IMR-90 (cell line): ENCODE results near the gene EIF4A3. TPM values are rescaled to one million over a fixed set of nuclear protein-coding genes. Genes with fewer than 3 reads are reported as not detected.

Source experiments
- ATAC-seq: fragments of 200-7000 bp; cut with Tn5 transposase; 2 replicates; pipeline ENCODE4 v1.9.1; 2020; ENCODE audit warnings: low read depth, mild to moderate bottlenecking, moderate library complexity
- BruUV-seq: library from RNA; stranded (reverse); fragments of 400-500 nt; replicated peaks from 2 replicates; lab custom pipeline; 2021; lab: Mats Ljungman, UMichigan
- CTCF ChIA-PET: fragments of 300-600 bp; formaldehyde crosslinking; extraction: SDS; loops from one replicate; lab custom pipeline; 2021; ENCODE audit warnings: antibody characterized with exemption; lab: Yijun Ruan, JAX
- POLR2A ChIA-PET: fragments of 300-600 bp; sonication (Branson Sonifier 250); formaldehyde crosslinking; loops from one replicate; lab custom pipeline; 2022; ENCODE audit warnings: antibody characterized with exemption; ENCODE audit not compliant: unreplicated experiment; lab: Charles Lee
- DNase-seq: peaks from one replicate; pipeline ENCODE4 v3.0.0; 2013
- H2AFZ ChIP-seq: replicated peaks from 2 replicates; pipeline ENCODE3; 2013; ENCODE audit warnings: low read length, mild to moderate bottlenecking; ENCODE audit not compliant: poor library complexity
- H2AK5ac ChIP-seq: 2 replicates; pipeline ENCODE4 v1.6.1; 2013; ENCODE audit warnings: low read depth, low read length, inconsistent platforms
- H2AK9ac ChIP-seq: replicated peaks from 2 replicates; pipeline ENCODE3; 2013; ENCODE audit warnings: mild to moderate bottlenecking, low read depth, low read length, moderate library complexity; ENCODE audit not compliant: poor library complexity
- H2BK120ac ChIP-seq: 2 replicates; pipeline ENCODE4 v1.6.1; 2013; ENCODE audit warnings: low read depth, low read length, inconsistent platforms
- H2BK15ac ChIP-seq: 3 replicates; pipeline ENCODE4 v1.6.1; 2013; ENCODE audit warnings: low read depth, low read length, inconsistent platforms
- H2BK20ac ChIP-seq: 2 replicates; pipeline ENCODE4 v1.6.1; 2013; ENCODE audit warnings: low read depth, mild to moderate bottlenecking, inconsistent platforms, low read length, moderate library complexity
- H2BK5ac ChIP-seq: 2 replicates; pipeline ENCODE4 v1.6.1; 2013; ENCODE audit warnings: mild to moderate bottlenecking, low read depth, low read length, inconsistent platforms; ENCODE audit not compliant: poor library complexity, severe bottlenecking
- H3K14ac ChIP-seq: replicated peaks from 2 replicates; pipeline ENCODE4 v1.6.1; 2013; ENCODE audit warnings: low read depth, low read length, inconsistent platforms
- H3K18ac ChIP-seq: 2 replicates; pipeline ENCODE4 v1.6.1; 2013; ENCODE audit warnings: low read depth, low read length, control low read depth
- H3K23ac ChIP-seq: 2 replicates; pipeline ENCODE4 v1.6.1; 2013; ENCODE audit warnings: low read depth, low read length, inconsistent platforms
- H3K27ac ChIP-seq: 2 replicates; pipeline ENCODE4 v1.5.1; 2013; ENCODE audit warnings: mild to moderate bottlenecking, control low read depth, low read length; ENCODE audit not compliant: insufficient read depth
- H3K27me3 ChIP-seq: 2 replicates; pipeline ENCODE4 v1.6.1; 2013; ENCODE audit warnings: low read length; ENCODE audit not compliant: control insufficient read depth, insufficient read depth
- H3K36me3 ChIP-seq: 2 replicates; pipeline ENCODE4 v1.6.1; 2013; ENCODE audit warnings: low read length, mixed read lengths; ENCODE audit not compliant: control insufficient read depth, insufficient read depth
- H3K4ac ChIP-seq: 2 replicates; pipeline ENCODE4 v1.6.1; 2013; ENCODE audit warnings: low read depth, low read length, inconsistent platforms
- H3K4me1 ChIP-seq: 2 replicates; pipeline ENCODE4 v1.6.1; 2013; ENCODE audit warnings: low read length, mixed read lengths; ENCODE audit not compliant: control insufficient read depth, insufficient read depth
- H3K4me2 ChIP-seq: 2 replicates; pipeline ENCODE4 v1.6.1; 2013; ENCODE audit warnings: low read depth, mild to moderate bottlenecking, control low read depth, low read length, moderate library complexity
- H3K4me3 ChIP-seq: 2 replicates; pipeline ENCODE4 v1.5.1; 2013; ENCODE audit warnings: low read depth, mild to moderate bottlenecking, control low read depth, low read length, moderate library complexity; ENCODE audit not compliant: insufficient read depth
- H3K56ac ChIP-seq: 2 replicates; pipeline ENCODE4 v1.6.1; 2013; ENCODE audit warnings: low read length, inconsistent platforms; ENCODE audit not compliant: insufficient read depth; ENCODE audit errors: extremely low read depth
- H3K79me1 ChIP-seq, 2 experiments: 2 replicates each; pipeline ENCODE4 v1.6.1; 2013; ENCODE audit warnings: low read length in 2 of 2, inconsistent platforms in 1 of 2, low read depth in 1 of 2
- H3K9ac ChIP-seq: 2 replicates; pipeline ENCODE4 v1.6.1; 2013; ENCODE audit warnings: low read depth, low read length, control low read depth
- H3K9me1 ChIP-seq: 2 replicates; pipeline ENCODE4 v1.6.1; 2013; ENCODE audit warnings: low read length, inconsistent platforms; ENCODE audit not compliant: insufficient read depth
- H3K9me3 ChIP-seq: 2 replicates; pipeline ENCODE4 v1.6.1; 2013; ENCODE audit warnings: low read length; ENCODE audit not compliant: control insufficient read depth, insufficient read depth
- H4K20me1 ChIP-seq: 2 replicates; pipeline ENCODE4 v1.6.1; 2013; ENCODE audit warnings: low read length, inconsistent platforms; ENCODE audit not compliant: insufficient read depth
- H4K5ac ChIP-seq: 2 replicates; pipeline ENCODE4 v1.6.1; 2013; ENCODE audit warnings: mild to moderate bottlenecking, low read depth, low read length, control low read depth
- H4K8ac ChIP-seq, 2 experiments: 2 replicates each; pipeline ENCODE4 v1.6.1; 2013; ENCODE audit warnings: low read depth in 2 of 2, low read length in 2 of 2, control low read depth in 1 of 2, inconsistent platforms in 1 of 2
- H4K91ac ChIP-seq: 2 replicates; pipeline ENCODE4 v1.6.1; 2013; ENCODE audit warnings: low read depth, low read length, inconsistent platforms; ENCODE audit not compliant: insufficient read depth
- BHLHE40 ChIP-seq: fragments of 150-350 bp; IDR thresholded peaks from 2 replicates; pipeline ENCODE4 v1.6.1; 2016; ENCODE audit warnings: mild to moderate bottlenecking, low read depth, low read length
- CEBPB ChIP-seq: IDR thresholded peaks from 2 replicates; pipeline ENCODE4 v1.6.1; 2012; ENCODE audit warnings: low read depth, low read length, improper control_type of control experiment
- CHD1 ChIP-seq: IDR thresholded peaks from 2 replicates; pipeline ENCODE4 v1.6.1; 2012; ENCODE audit warnings: low read depth, low read length, improper control_type of control experiment
- NFE2L2 ChIP-seq: fragments of 150-350 bp; IDR thresholded peaks from 2 replicates; pipeline ENCODE4 v1.6.1; 2016; ENCODE audit warnings: low read depth, mild to moderate bottlenecking, low read length
- RAD21 ChIP-seq: IDR thresholded peaks from 2 replicates; pipeline ENCODE4 v1.6.1; 2012; ENCODE audit warnings: low read length, improper control_type of control experiment
- RCOR1 ChIP-seq: IDR thresholded peaks from 2 replicates; pipeline ENCODE4 v1.6.1; 2012; ENCODE audit warnings: mild to moderate bottlenecking, low read length, improper control_type of control experiment; ENCODE audit not compliant: insufficient replicate concordance
- RFX5 ChIP-seq: IDR thresholded peaks from 2 replicates; pipeline ENCODE4 v1.8.0; 2012; ENCODE audit warnings: low read depth, mild to moderate bottlenecking, low read length, moderate library complexity
- WGBS, 2 experiments: methylation state at CpG; one replicate each; pipeline versions ENCODE4 v1.1.5 to v1.1.7; 2013; ENCODE audit warnings: missing lambda C conversion rate in 2 of 2; ENCODE audit not compliant: insufficient read length in 1 of 2; ENCODE audit errors: extremely low coverage in 2 of 2; 5-methylcytosine and 5-hydroxymethylcytosine counted together
- dilution Hi-C: fragments of 300-500 bp; cut with HindIII; formaldehyde crosslinking; loops from one replicate; pipeline ENCODE4 v1.14.3; 2018; ENCODE audit warnings: low sequenced_read_pairs; ENCODE audit not compliant: unreplicated experiment
- in situ Hi-C: fragments of 300-500 bp; cut with MboI; formaldehyde crosslinking; loops from 3 replicates; pipeline ENCODE4 v1.14.3; 2019; ENCODE audit warnings: low sequenced_read_pairs, inconsistent platforms, mixed read lengths
- intact Hi-C: fragments of 100-400 bp; cut with micrococcal nuclease; formaldehyde crosslinking; loops from 2 replicates; pipeline ENCODE4 v1.10.0; 2022
- polyA plus RNA-seq, 3 experiments: library from polyadenylated mRNA; depleted of rRNA; stranded (reverse); fragments of >200 nt; gene quantifications; 2 replicates each; pipeline ENCODE4 v1.2.3, GENCODE V29; 2012; ENCODE audit warnings: low replicate concordance in 1 of 3
- total RNA-seq: library from RNA; depleted of rRNA; stranded (reverse); fragments of >200 nt; gene quantifications from 2 replicates; pipeline ENCODE4 v1.2.3, GENCODE V29; 2012
- TF ChIP-seq, protein P1 (sequence below): fragments of 150-350 bp; IDR thresholded peaks from 2 replicates; pipeline ENCODE4 v1.6.1; 2016; ENCODE audit warnings: low read depth, mild to moderate bottlenecking, low read length, moderate library complexity, borderline replicate concordance
- TF ChIP-seq, protein P2 (sequence below): fragments of 150-350 bp; IDR thresholded peaks from 2 replicates; pipeline ENCODE4 v1.6.1; 2017; ENCODE audit warnings: mild to moderate bottlenecking, antibody characterized with exemption, low read length, low read depth
- TF ChIP-seq, protein P3 (sequence below): conservative IDR thresholded peaks from 2 replicates; pipeline ENCODE4 v1.5.1; 2012; ENCODE audit warnings: mild to moderate bottlenecking, low read depth, low read length, improper control_type of control experiment

The EIF4A3 gene
- total and polyA plus RNA-seq, 2 of the 4 experiments (the other 2 are of a cell fraction): 85.3 to 97.1 TPM

DNA sequence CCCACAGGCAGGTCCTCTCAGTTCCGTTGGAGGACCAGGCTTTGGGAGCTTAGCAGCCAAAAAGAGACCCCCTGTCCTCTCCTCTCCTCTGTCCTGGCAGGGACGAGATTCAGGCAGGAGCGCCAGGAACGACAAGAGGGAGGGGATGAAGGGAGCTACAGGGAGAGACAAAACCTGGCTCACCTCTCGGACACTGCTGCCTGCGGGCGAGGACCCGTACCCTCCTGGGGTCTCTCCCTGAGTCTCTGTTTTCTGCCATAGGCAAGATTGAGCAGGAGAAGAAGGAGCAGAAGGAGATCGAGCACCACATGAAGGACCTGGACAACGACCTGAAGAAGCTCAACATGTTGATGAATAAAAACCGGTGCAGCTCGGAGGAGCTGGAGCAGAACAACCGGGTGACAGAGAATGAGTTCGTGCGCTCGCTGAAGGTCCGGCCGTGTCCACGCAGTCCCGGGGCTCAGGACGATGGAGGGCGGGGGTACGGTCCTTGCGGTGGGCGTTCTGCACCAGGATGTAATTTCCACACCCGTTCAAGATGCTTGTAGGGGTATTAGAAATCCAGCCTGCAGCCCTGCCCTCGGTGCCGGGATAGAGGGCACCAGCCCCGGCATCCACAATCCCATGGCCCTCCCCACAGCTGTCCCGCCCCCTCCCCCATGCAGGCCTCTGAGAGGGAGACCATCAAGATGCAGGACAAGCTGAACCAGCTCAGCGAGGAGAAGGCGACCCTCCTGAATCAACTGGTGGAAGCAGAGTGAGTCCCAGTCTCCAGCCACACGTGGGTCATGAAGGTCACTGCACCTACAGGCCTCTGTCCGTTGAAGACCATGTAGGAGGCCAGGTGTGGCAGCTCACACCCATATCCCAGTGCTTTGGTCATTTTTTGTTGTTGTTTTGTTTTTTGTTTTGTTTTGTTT lies 59.3 kb downstream of the EIF4A3 start:
- H2BK5ac ChIP-seq: no peak overlapping the region
- no peak overlapping the region for H3K27ac ChIP-seq
- H3K36me3 ChIP-seq: no peaks in the 10 kb centered on the region
- no peaks in the 10 kb centered on the region for H3K9me3 ChIP-seq
- DNase-seq (no peak), ATAC-seq (no peak)
- no peak overlapping the region for H3K23ac ChIP-seq
- 85% methylated on average over 14 of the region's 34 CpGs; no CpG with 5 or more reads in 1 of the 2 experiments for WGBS, 2 experiments
- no peaks in the 10 kb centered on the region for H4K20me1 ChIP-seq
- no peak overlapping the region for H2BK20ac ChIP-seq
- H4K91ac ChIP-seq: no peak overlapping the region
- no peak overlapping the region for H3K4me3 ChIP-seq
- H3K27me3 ChIP-seq: peaks cover 10% of the 10 kb centered on the region
- ChIA-PET CTCF (interaction anchor here (0.9 to 1.7 kb wide), 2 partner anchors 14 to 79 kb away, joined by 3 to 5 read pairs; partner anchors contain the start of gene GAA), POLR2A (interaction anchor here (1.0 kb wide), 1 partner anchor 14 kb away, joined by 3 read pairs; the partner anchor contains the start of gene GAA)
- no peak overlapping the region for H4K8ac ChIP-seq
- no peaks in the 10 kb centered on the region for H3K9me1 ChIP-seq
- H3K18ac ChIP-seq: no peak overlapping the region
- intact Hi-C loops: loop anchor here (10.0 kb wide), 1 partner anchor 167 kb away; no protein-coding TSS in a partner anchor
- dilution Hi-C loops: no loop called here
- no peak overlapping the region for H2AFZ ChIP-seq
- H3K4me1 ChIP-seq: no peaks in the 10 kb centered on the region
- no peak overlapping the region for H2BK15ac ChIP-seq
- H2BK120ac ChIP-seq: no peak overlapping the region
- H3K56ac ChIP-seq: no peak overlapping the region
- H3K79me1 ChIP-seq: no peaks in the 10 kb centered on the region
- no peak overlapping the region for H3K4me2 ChIP-seq
- TF ChIP-seq BHLHE40: no peak
- TF ChIP-seq RAD21: no peak
- no peak for TF ChIP-seq RCOR1
- no peak for TF ChIP-seq RFX5
- no peak for TF ChIP-seq CEBPB
- TF ChIP-seq, protein P1, sequence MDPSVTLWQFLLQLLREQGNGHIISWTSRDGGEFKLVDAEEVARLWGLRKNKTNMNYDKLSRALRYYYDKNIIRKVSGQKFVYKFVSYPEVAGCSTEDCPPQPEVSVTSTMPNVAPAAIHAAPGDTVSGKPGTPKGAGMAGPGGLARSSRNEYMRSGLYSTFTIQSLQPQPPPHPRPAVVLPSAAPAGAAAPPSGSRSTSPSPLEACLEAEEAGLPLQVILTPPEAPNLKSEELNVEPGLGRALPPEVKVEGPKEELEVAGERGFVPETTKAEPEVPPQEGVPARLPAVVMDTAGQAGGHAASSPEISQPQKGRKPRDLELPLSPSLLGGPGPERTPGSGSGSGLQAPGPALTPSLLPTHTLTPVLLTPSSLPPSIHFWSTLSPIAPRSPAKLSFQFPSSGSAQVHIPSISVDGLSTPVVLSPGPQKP: no peak
- TF ChIP-seq, protein P2, sequence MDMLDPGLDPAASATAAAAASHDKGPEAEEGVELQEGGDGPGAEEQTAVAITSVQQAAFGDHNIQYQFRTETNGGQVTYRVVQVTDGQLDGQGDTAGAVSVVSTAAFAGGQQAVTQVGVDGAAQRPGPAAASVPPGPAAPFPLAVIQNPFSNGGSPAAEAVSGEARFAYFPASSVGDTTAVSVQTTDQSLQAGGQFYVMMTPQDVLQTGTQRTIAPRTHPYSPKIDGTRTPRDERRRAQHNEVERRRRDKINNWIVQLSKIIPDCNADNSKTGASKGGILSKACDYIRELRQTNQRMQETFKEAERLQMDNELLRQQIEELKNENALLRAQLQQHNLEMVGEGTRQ: no peak
- no peak for TF ChIP-seq NFE2L2
- TF ChIP-seq, protein P3, sequence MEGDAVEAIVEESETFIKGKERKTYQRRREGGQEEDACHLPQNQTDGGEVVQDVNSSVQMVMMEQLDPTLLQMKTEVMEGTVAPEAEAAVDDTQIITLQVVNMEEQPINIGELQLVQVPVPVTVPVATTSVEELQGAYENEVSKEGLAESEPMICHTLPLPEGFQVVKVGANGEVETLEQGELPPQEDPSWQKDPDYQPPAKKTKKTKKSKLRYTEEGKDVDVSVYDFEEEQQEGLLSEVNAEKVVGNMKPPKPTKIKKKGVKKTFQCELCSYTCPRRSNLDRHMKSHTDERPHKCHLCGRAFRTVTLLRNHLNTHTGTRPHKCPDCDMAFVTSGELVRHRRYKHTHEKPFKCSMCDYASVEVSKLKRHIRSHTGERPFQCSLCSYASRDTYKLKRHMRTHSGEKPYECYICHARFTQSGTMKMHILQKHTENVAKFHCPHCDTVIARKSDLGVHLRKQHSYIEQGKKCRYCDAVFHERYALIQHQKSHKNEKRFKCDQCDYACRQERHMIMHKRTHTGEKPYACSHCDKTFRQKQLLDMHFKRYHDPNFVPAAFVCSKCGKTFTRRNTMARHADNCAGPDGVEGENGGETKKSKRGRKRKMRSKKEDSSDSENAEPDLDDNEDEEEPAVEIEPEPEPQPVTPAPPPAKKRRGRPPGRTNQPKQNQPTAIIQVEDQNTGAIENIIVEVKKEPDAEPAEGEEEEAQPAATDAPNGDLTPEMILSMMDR: no peak
- no peak for TF ChIP-seq CHD1
- H3K9ac ChIP-seq: no peak overlapping the region
- H2AK9ac ChIP-seq: no peak overlapping the region
- no TSS peak for BruUV-seq
- no peak overlapping the region for H3K4ac ChIP-seq
- no peak overlapping the region for H3K14ac ChIP-seq
- no peak overlapping the region for H4K5ac ChIP-seq
- H2AK5ac ChIP-seq: no peak overlapping the region
- in situ Hi-C loops: no loop called here
